ENCODE measurements around the gene IL4R. TPM values are rescaled to one million over a fixed set of nuclear protein-coding genes. Genes with fewer than 3 reads are reported as not detected.

IL4R gene
- total and polyA plus RNA-seq, 2 of the 13 experiments (the other 11 are each of a cell fraction or from before 2014, with no cell fraction given): 15.9 to 49.6 TPM

- no peak for TF ChIP-seq ZNF142 (CRISPR knock-in tag; IDR thresholded peaks at IDR 0.05)
- no peak for TF ChIP-seq GRHL1 (CRISPR knock-in tag; conservative IDR thresholded peaks at IDR 0.05)
- no peak for TF ChIP-seq NFYB (CRISPR knock-in tag; IDR thresholded peaks at IDR 0.05)
- TF ChIP-seq ZSCAN9 (CRISPR knock-in tag; IDR thresholded peaks at IDR 0.05; ENCODE audit: borderline replicate concordance): no peak
- no peak for TF ChIP-seq RBFOX2 (IDR thresholded peaks at IDR 0.05; ENCODE audit: low read depth, low read length)
- TF ChIP-seq TRAFD1 (CRISPR knock-in tag; IDR thresholded peaks at IDR 0.05; ENCODE audit: borderline replicate concordance): no peak
- TF ChIP-seq ZNF740 (CRISPR knock-in tag; IDR thresholded peaks at IDR 0.05): no peak
- no peak for TF ChIP-seq ZFYVE20 (CRISPR knock-in tag; IDR thresholded peaks at IDR 0.05; ENCODE audit: borderline replicate concordance, low read depth)
- TF ChIP-seq ISX (CRISPR knock-in tag; conservative IDR thresholded peaks at IDR 0.05): no peak
- TF ChIP-seq ZBTB14 (CRISPR knock-in tag; IDR thresholded peaks at IDR 0.05): no peak
- no peak for TF ChIP-seq ZNF550 (CRISPR knock-in tag; IDR thresholded peaks at IDR 0.05; ENCODE audit: borderline replicate concordance)
- no peak for TF ChIP-seq GTF3A (CRISPR knock-in tag; conservative IDR thresholded peaks at IDR 0.05)
- no peak for TF ChIP-seq ZNF512B (CRISPR knock-in tag; IDR thresholded peaks at IDR 0.05; ENCODE audit: borderline replicate concordance)
- TF ChIP-seq ZNF260 (CRISPR knock-in tag; IDR thresholded peaks at IDR 0.05; ENCODE audit: borderline replicate concordance, low read depth): no peak
- TF ChIP-seq U2AF2 (IDR thresholded peaks at IDR 0.05; ENCODE audit: low read depth, low read length): no peak
- TF ChIP-seq ARNTL (CRISPR knock-in tag; IDR thresholded peaks at IDR 0.05): no peak
Observed at GRCh38 chr16:27355610-27356009, 41.8 kb downstream of the IL4R start (continued).

Data from HepG2 (cell line).